K562 treated with DMSO at 1 percent for 24 hours (cell line): ENCODE measurements around the gene ARHGAP26. TPM values are rescaled to one million over a fixed set of nuclear protein-coding genes. Genes with fewer than 3 reads are reported as not detected.

Experiments used
- total RNA-seq: library from RNA; unstranded; fragments of 300-600 nt; gene quantifications from 2 replicates; pipeline ENCODE4 v1.2.3, GENCODE V29; 2022; ENCODE audit warnings: low read depth; ENCODE audit not compliant: insufficient read depth

ARHGAP26 gene, protein sequence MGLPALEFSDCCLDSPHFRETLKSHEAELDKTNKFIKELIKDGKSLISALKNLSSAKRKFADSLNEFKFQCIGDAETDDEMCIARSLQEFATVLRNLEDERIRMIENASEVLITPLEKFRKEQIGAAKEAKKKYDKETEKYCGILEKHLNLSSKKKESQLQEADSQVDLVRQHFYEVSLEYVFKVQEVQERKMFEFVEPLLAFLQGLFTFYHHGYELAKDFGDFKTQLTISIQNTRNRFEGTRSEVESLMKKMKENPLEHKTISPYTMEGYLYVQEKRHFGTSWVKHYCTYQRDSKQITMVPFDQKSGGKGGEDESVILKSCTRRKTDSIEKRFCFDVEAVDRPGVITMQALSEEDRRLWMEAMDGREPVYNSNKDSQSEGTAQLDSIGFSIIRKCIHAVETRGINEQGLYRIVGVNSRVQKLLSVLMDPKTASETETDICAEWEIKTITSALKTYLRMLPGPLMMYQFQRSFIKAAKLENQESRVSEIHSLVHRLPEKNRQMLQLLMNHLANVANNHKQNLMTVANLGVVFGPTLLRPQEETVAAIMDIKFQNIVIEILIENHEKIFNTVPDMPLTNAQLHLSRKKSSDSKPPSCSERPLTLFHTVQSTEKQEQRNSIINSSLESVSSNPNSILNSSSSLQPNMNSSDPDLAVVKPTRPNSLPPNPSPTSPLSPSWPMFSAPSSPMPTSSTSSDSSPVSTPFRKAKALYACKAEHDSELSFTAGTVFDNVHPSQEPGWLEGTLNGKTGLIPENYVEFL
- total RNA-seq: 1.5 and 2.0 TPM in 2 replicates

DNA sequence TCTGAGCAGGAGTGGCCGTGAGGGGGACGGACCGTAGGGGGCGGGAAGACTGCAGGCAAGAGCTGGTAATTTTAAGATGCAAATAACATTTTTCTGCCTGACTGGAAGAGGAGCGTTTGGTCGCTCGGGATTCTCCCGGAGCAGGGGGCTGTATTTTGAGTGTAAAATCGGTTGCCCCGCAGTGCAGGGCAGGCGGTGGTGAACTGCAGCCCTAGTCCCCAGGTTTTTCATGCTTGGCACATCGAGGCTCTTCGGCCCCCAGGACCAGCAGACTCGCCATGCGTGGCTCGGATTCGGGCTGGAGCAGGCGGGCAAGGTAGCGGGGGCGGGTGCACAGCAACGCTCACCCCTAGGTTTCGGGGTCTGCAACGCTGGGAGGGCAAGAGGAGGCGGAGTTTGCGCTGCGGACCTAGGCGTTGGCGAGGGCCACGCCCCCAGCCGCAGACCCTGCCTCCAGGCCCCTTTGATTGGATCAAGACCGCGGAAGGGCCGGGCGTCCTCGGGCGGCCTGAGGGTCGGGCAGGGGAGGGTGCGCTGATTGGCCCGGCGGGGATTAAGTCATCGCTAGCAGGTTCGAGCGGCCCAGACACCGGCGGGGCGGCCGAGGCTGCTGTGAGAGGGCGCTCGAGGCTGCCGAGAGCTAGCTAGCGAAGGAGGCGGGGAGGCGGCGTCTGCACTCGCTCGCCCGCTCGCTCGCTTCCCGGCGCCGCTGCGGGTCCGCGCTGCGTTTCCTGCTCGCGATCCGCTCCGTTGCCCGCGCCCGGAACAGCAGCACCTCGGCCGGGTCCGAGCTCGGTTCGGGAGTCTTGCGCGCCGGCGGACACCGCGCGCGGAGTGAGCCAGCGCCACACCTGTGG lies at the start of gene ARHGAP26:
TSS of gene ARHGAP26 (plus strand) at position 585 of the 857 bp plus-strand sequence. CDS start 385 bp downstream, outside the sequence.

Other genes starting within 250 kb of the ARHGAP26 start
- gene FGF1, start 84.3 kb upstream of the ARHGAP26 start, total RNA-seq: not detected in 2 replicates